MM.1S (cell line): ENCODE data around the gene F11.

Experiments used
- CTCF ChIP-seq: fragments of 300-600 bp; sonication (generic); IDR thresholded peaks from 2 replicates; pipeline ENCODE4 v1.5.1; 2016; ENCODE audit warnings: antibody characterized with exemption, low read length, mixed read lengths
- EZH2 ChIP-seq: fragments of 300-600 bp; sonication (generic); optimal IDR thresholded peaks from 2 replicates; pipeline ENCODE3; 2017; ENCODE audit warnings: low read depth, mild to moderate bottlenecking, antibody characterized with exemption, low read length, mixed read lengths
- EZH2phosphoT487 ChIP-seq: fragments of 300-600 bp; sonication (generic); IDR thresholded peaks from 2 replicates; pipeline ENCODE4 v1.6.1; 2018; ENCODE audit warnings: antibody characterized with exemption, low read length

- TF ChIP-seq CTCF (no peak), EZH2 (no peak), EZH2phosphoT487 (no peak)
Observed at GRCh38 chr4:186240452-186240847, 25.5 kb upstream of the F11 start.
